BLaER1 (cell line): Measurements from ENCODE around the gene GPLD1.

Experiments
- H3K27ac ChIP-seq: shearing (Covaris generic); formaldehyde crosslinking; 2 replicates; pipeline ENCODE4 v1.8.1; 2022
- H3K27me3 ChIP-seq: shearing (Covaris generic); formaldehyde crosslinking; 2 replicates; pipeline ENCODE4 v1.8.1; 2022
- H3K36me3 ChIP-seq: shearing (Covaris generic); formaldehyde crosslinking; 2 replicates; pipeline ENCODE4 v1.8.1; 2022
- H3K4me1 ChIP-seq: shearing (Covaris generic); formaldehyde crosslinking; 2 replicates; pipeline ENCODE4 v1.8.1; 2022
- H3K4me2 ChIP-seq: shearing (Covaris generic); formaldehyde crosslinking; 2 replicates; pipeline ENCODE4 v1.8.1; 2022
- H3K4me3 ChIP-seq: shearing (Covaris generic); formaldehyde crosslinking; 2 replicates; pipeline ENCODE4 v1.8.1; 2022
- H3K9ac ChIP-seq: shearing (Covaris generic); formaldehyde crosslinking; 2 replicates; pipeline ENCODE4 v1.8.1; 2022
- H3K9me3 ChIP-seq: shearing (Covaris generic); formaldehyde crosslinking; 2 replicates; pipeline ENCODE4 v1.8.1; 2022
- H4K20me1 ChIP-seq: shearing (Covaris generic); formaldehyde crosslinking; 2 replicates; pipeline ENCODE4 v1.8.1; 2022
- Cebpa-rat ChIP-seq: shearing (Covaris generic); IDR thresholded peaks from 2 replicates; pipeline ENCODE4 v1.8.1; 2022

GPLD1 gene

GRCh38 chr6:24489470-24489869 lies at the start of gene GPLD1:
Gene GPLD1 (minus strand): TSS chr6:24489578. CDS start chr6:24489511, 67 bp downstream.
- Histone ChIP-seq H3K9ac (no peak within 1 kb of the TSS), H3K9me3 (no peaks in the 10 kb centered on the region), H4K20me1 (no peaks in the 10 kb centered on the region), H3K4me3 (no peak within 1 kb of the TSS), H3K27ac (no peak within 1 kb of the TSS), H3K27me3 (no peaks in the 10 kb centered on the region), H3K4me1 (peaks cover 8% of the 10 kb centered on the region), H3K4me2 (no peak within 1 kb of the TSS), H3K36me3 (no peaks in the 10 kb centered on the region)
- TF ChIP-seq Cebpa-rat, result no peak

DNA sequence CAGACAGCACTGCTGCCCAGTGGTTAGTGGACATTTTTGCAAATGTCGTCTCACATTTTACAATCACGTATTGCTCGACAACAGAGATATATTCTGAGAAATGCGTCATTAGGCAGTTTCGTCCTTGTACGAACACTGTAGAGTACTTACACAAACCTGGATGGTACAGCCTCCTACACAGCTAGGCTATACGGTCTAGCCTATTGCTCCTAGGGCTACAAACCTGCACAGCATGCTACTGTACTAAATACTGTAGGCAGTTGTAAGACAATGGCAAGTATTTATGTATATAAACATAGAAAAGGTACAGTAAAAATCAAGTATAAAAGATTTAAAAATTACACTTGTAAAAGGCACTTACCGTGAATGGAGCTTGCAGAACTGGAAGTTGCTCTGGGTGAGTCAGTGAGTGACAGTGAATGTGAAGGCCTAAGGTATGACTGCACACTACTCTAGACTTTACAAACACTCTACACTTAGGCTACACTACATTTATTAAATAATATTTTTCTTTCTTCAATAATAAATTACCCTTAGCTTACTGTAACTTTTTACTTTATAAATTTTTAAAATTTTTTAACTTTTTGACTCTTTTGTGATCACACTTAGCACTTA lies 48.5 kb upstream of the GPLD1 start:
- Histone ChIP-seq H3K27ac (no peak overlapping the region), H3K9me3 (no peaks in the 10 kb centered on the region), H3K36me3 (peaks cover 69% of the 10 kb centered on the region), H3K4me2 (no peak overlapping the region), H3K4me1 (no peaks in the 10 kb centered on the region), H3K4me3 (no peak overlapping the region), H3K9ac (no peak overlapping the region), H3K27me3 (no peaks in the 10 kb centered on the region), H4K20me1 (peaks cover 13% of the 10 kb centered on the region; the same call in 1 of the 2 replicates)
- TF ChIP-seq Cebpa-rat, result no peak

DNA sequence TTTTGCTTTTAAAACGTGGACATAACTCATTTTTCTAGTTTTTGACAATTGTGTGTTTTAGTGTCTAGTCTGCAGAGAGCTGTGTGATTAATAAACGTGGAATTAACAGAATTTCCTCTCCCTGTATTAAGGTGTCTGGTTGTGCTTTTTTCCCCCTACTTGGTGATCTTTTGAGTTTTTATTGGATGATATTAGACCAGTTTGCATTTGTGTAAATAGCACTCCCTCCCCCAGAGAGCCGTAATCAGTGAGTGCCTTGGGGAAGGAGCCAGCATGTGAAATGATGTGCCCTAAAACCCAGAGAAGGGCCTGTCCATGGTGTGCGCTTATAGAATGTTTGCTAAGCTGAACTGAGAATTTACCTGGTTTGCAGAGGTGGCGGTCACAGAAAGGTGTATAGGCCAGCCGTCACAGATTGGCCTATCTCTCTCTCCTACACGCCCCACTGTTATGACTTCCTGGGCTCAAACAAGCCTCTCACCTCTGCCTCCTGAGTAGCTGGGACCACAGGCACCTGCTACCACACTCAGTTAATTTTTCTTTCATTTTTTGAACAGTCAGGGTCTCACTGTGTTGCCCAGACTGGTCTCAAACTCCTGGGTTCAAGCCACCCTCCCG lies 47.8 kb upstream of the GPLD1 start:
- Histone ChIP-seq H3K27me3 (no peaks in the 10 kb centered on the region), H3K36me3 (peaks cover 76% of the 10 kb centered on the region), H3K9ac (no peak overlapping the region)

DNA sequence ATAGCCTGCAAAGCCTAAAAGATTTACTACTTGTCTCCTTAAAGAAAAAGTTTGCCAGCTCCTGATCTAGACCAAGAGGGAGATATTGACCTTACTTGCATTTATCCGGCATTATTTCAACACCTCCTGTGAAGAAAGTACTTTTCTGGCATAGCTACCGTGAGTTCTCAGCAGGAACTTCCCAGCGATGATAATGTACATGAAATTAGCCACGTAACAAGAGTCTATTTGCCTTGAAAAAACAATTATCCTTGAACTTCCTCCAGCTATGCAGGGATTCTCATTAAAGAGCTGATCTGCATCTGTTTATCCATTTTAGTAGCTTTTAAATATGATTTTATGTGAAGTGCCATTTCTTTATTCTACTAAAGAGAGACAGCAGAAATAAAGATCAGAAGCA lies 47.1 kb upstream of the GPLD1 start:
- H4K20me1 ChIP-seq, result peaks cover 25% of the 10 kb centered on the region; the same call in 1 of the 2 replicates
- no peak overlapping the region for H3K9ac ChIP-seq
- no peak overlapping the region for H3K4me2 ChIP-seq
- no peaks in the 10 kb centered on the region for H3K4me1 ChIP-seq
- no peaks in the 10 kb centered on the region for H3K9me3 ChIP-seq
- TF ChIP-seq Cebpa-rat, result no peak
- peaks cover 83% of the 10 kb centered on the region for H3K36me3 ChIP-seq
- no peak overlapping the region for H3K4me3 ChIP-seq
- H3K27ac ChIP-seq, result no peak overlapping the region
- no peaks in the 10 kb centered on the region for H3K27me3 ChIP-seq

More for the DNA sequence above, 47.8 kb upstream of the GPLD1 start:
- H3K9me3 ChIP-seq, result no peaks in the 10 kb centered on the region
- no peak overlapping the region for H3K4me3 ChIP-seq
- no peaks in the 10 kb centered on the region for H3K4me1 ChIP-seq
- TF ChIP-seq Cebpa-rat, result no peak
- H3K27ac ChIP-seq, result no peak overlapping the region
- H4K20me1 ChIP-seq, result peaks cover 17% of the 10 kb centered on the region; the same call in 1 of the 2 replicates
- H3K4me2 ChIP-seq, result no peak overlapping the region

DNA sequence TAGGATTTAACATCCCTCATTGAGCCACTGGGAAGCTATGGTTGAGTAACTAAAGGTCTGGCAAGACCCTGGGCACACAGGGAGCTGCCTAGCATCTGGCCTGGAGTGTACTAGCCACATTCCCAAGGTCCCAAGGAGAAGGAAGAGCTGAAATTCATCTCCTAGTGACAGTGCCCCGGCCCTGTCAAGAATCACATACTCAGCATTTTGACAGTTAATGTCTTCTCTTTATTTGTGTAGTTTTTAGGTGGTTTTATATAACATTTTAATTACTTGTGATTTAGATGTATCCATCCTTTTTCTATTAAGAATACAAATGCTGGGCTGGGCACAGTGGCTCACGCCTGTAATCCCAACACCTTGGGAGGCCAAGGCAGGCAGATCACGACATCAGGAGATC lies 45.8 kb upstream of the GPLD1 start:
- Histone ChIP-seq H3K36me3 (peaks cover 94% of the 10 kb centered on the region), H3K9me3 (no peaks in the 10 kb centered on the region), H4K20me1 (peaks cover 37% of the 10 kb centered on the region; the same call in 1 of the 2 replicates), H3K4me3 (no peak overlapping the region), H3K27ac (no peak overlapping the region), H3K4me1 (no peaks in the 10 kb centered on the region), H3K4me2 (no peak overlapping the region), H3K27me3 (no peaks in the 10 kb centered on the region), H3K9ac (no peak overlapping the region)
- no peak for TF ChIP-seq Cebpa-rat

DNA sequence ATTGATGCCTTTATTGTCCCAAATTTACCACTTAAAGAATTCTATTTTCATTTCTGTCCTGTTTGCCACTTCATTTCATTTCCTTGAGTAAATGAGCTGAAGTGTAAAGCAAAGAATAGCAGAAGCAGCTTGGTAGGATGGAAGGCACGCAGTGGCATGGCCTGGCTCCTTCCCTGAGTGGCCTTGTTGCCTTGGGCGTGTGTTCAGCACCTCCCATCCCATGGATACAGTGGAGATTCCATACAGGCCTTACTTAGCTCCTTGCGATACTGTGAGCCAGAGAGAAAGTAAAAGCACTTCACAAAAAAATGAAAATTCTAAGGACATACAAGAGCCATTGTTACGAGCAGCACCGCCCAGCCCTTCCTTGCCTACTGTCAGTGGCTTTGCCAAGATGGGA lies 45.0 kb upstream of the GPLD1 start:
- Histone ChIP-seq H3K27ac (no peak overlapping the region), H3K9me3 (no peaks in the 10 kb centered on the region), H3K36me3 (peaks cover 93% of the 10 kb centered on the region), H3K27me3 (no peaks in the 10 kb centered on the region), H3K9ac (no peak overlapping the region), H3K4me1 (no peaks in the 10 kb centered on the region), H4K20me1 (peaks cover 41% of the 10 kb centered on the region; the same call in 1 of the 2 replicates), H3K4me3 (no peak overlapping the region), H3K4me2 (no peak overlapping the region)
- no peak for TF ChIP-seq Cebpa-rat

DNA sequence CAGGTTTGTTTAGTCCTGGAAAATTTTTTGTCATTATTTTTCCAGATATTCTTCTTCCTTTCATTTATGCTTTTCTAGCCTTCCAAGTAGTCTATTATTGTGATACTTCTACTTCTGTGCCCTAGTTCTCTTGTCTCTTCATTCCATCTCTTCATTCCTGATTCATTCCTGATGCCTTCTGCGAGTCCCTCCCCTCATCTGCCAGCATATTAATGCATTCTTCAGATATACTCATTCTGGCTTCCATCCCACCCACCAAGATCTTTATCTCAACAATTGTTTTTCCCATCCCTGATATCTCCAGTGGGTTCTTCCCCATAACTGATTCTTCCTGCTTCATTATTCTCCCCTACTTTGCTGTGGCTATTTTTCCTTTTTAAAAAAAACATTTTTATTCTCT lies 40.6 kb upstream of the GPLD1 start:
- Histone ChIP-seq H3K4me3 (no peak overlapping the region), H3K9me3 (no peaks in the 10 kb centered on the region), H3K27me3 (no peaks in the 10 kb centered on the region), H3K4me1 (peaks cover 16% of the 10 kb centered on the region), H4K20me1 (peaks cover 28% of the 10 kb centered on the region; the same call in 1 of the 2 replicates), H3K4me2 (no peak overlapping the region), H3K9ac (no peak overlapping the region), H3K27ac (no peak overlapping the region), H3K36me3 (peaks cover 80% of the 10 kb centered on the region)
- TF ChIP-seq Cebpa-rat, result no peak

DNA sequence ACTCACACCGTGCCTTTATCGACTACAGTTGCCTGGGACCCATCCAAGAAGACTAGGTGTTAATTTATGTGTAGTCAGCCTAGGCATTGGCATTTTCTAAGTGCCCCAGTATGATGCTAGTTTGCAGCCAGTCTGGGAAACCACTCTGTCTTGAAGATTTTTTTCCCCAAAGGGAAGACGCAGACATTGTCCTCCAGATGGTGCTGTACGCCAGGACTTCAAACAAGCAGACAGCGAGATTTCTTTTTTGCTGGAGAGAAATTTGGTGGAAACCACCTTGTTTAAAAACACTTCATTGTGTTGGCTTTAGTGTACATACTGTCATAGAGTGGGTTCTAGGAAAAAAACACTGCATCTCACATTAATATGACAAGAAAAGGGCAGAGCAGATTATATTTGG lies 35.4 kb upstream of the GPLD1 start:
- H3K4me1 ChIP-seq, result peaks cover 55% of the 10 kb centered on the region
- H3K4me2 ChIP-seq, result peak overlapping the region; percentile 66
- no peaks in the 10 kb centered on the region for H3K27me3 ChIP-seq
- peaks cover 28% of the 10 kb centered on the region for H3K36me3 ChIP-seq
- no peak for TF ChIP-seq Cebpa-rat
- peaks cover under 1% of the 10 kb centered on the region; the same call in 1 of the 2 replicates for H4K20me1 ChIP-seq
- H3K9ac ChIP-seq, result peak overlapping the region; percentile 48
- H3K9me3 ChIP-seq, result no peaks in the 10 kb centered on the region
- peak overlapping the region; percentile 82 for H3K27ac ChIP-seq
- H3K4me3 ChIP-seq, result peak overlapping the region; percentile 65

DNA sequence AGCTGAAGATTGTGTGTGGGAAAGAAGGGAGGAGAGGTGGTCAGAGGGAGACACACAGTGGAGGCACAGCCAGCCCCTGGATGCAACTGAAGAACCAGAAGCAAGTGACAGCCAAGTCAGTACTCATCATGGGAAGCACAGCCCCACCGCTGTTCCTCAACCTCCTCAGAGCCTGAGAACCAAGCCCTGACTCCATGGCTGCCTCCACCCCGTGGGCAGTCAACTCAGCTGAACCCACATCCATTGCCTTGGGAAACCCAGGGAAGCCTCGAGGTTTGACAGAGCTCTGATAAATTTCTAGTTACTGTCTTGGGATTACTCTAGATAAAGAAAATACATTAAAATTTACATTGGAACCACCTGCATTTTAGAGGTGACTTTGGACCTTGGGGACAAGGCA lies 35.0 kb upstream of the GPLD1 start:
- peaks cover 24% of the 10 kb centered on the region for H3K36me3 ChIP-seq
- H3K9me3 ChIP-seq, result no peaks in the 10 kb centered on the region
- peak overlapping the region; percentile 82 for H3K27ac ChIP-seq
- H3K9ac ChIP-seq, result peak overlapping the region; percentile 48; the same call in 1 of the 2 replicates
- peak overlapping the region; percentile 66 for H3K4me2 ChIP-seq
- no peaks in the 10 kb centered on the region; the same call in 1 of the 2 replicates for H4K20me1 ChIP-seq
- H3K4me3 ChIP-seq, result peak overlapping the region; percentile 65
- H3K4me1 ChIP-seq, result peaks cover 55% of the 10 kb centered on the region
- TF ChIP-seq Cebpa-rat, result no peak
- no peaks in the 10 kb centered on the region for H3K27me3 ChIP-seq
